T-cell (primary cell): ENCODE results near the gene DIP2C. TPM values are rescaled to one million over a fixed set of nuclear protein-coding genes. Genes with fewer than 3 reads are reported as not detected.

Experiments used
- ATAC-seq, 4 experiments: fragments of 200-7000 bp in 3 of 4; fragments of 150-1000 bp in 1 of 4; cut with Tn5 transposase; replicated peaks in 1 of 4; 1 replicate in 3 of 4; 2 replicates in 1 of 4; pipeline ENCODE4 v1.10.0; 2021; ENCODE audit warnings: moderate library complexity in 3 of 4, mild to moderate bottlenecking in 2 of 4, moderate number of reproducible peaks in 1 of 4
- CTCF ChIA-PET, 2 donors: fragments of 300-600 bp; sonication (Branson Sonifier 250); formaldehyde crosslinking; loops; one replicate each; lab custom pipeline; 2022; ENCODE audit warnings: antibody characterized with exemption in 2 of 2; lab: Charles Lee
- POLR2A ChIA-PET, 2 donors: fragments of 300-600 bp; sonication (Branson Sonifier 250); formaldehyde crosslinking; loops; one replicate each; lab custom pipeline; 2022; ENCODE audit warnings: antibody characterized with exemption in 2 of 2; lab: Charles Lee
- DNase-seq, 35 experiments: peaks; one replicate each; pipeline versions ENCODE4 v3.0.0 to v3.0.0-alpha.2; 2013 to 2023
- H3K27ac ChIP-seq: one replicate; pipeline ENCODE4 v1.5.1; 2013; ENCODE audit warnings: low read length
- H3K27me3 ChIP-seq, 2 experiments: replicated peaks in 1 of 2; 1 replicate in 1 of 2; 2 replicates in 1 of 2; pipeline versions ENCODE4 v1.6.1 to v1.7.0; 2013; ENCODE audit warnings: low read length in 1 of 2, mixed read lengths in 1 of 2; ENCODE audit not compliant: control insufficient read depth in 2 of 2, insufficient read depth in 2 of 2; ENCODE audit errors: extremely low read depth in 1 of 2
- H3K36me3 ChIP-seq, 2 donors: 1 replicate in 1 of 2; 2 replicates in 1 of 2; pipeline versions ENCODE4 v1.6.1 to v1.7.0; 2013; ENCODE audit warnings: low read length in 1 of 2; ENCODE audit not compliant: control insufficient read depth in 2 of 2, insufficient read depth in 1 of 2; ENCODE audit errors: extremely low read depth in 1 of 2
- H3K4me1 ChIP-seq, 2 experiments: 1 replicate in 1 of 2; 2 replicates in 1 of 2; pipeline versions ENCODE4 v1.6.1 to v1.7.0; 2013; ENCODE audit warnings: low read length in 2 of 2, mixed read lengths in 1 of 2; ENCODE audit not compliant: insufficient read depth in 2 of 2, control insufficient read depth in 1 of 2; ENCODE audit errors: extremely low read depth in 1 of 2
- H3K4me3 ChIP-seq, 2 donors: 1 replicate in 1 of 2; 2 replicates in 1 of 2; pipeline versions ENCODE4 v1.5.1 to v1.7.0; 2013; ENCODE audit warnings: mild to moderate bottlenecking in 2 of 2, low read length in 1 of 2, moderate library complexity in 1 of 2; ENCODE audit not compliant: control insufficient read depth in 1 of 2; ENCODE audit errors: extremely low read depth in 1 of 2
- H3K9me3 ChIP-seq: 2 replicates; pipeline ENCODE4 v1.7.0; 2013
- H3K27ac Mint-ChIP-seq, 2 donors: one replicate each; pipeline ENCODE4 v1.8.0; 2020 to 2021; ENCODE audit warnings: mild to moderate bottlenecking in 2 of 2, mixed read lengths in 2 of 2
- H3K27me3 Mint-ChIP-seq, 2 donors: one replicate each; pipeline ENCODE4 v1.8.0; 2021 to 2022; ENCODE audit warnings: mixed read lengths in 2 of 2
- H3K36me3 Mint-ChIP-seq: one replicate; pipeline ENCODE4 v1.8.0; 2021; ENCODE audit warnings: mixed read lengths
- H3K4me1 Mint-ChIP-seq, 3 donors: one replicate each; pipeline ENCODE4 v1.8.0; 2020 to 2022; ENCODE audit warnings: mixed read lengths in 3 of 3, mild to moderate bottlenecking in 1 of 3
- H3K4me3 Mint-ChIP-seq, 3 donors: one replicate each; pipeline ENCODE4 v1.8.0; 2020 to 2022; ENCODE audit warnings: mild to moderate bottlenecking in 3 of 3, mixed read lengths in 3 of 3, moderate library complexity in 3 of 3
- H3K9me3 Mint-ChIP-seq, 3 donors: one replicate each; pipeline ENCODE4 v1.8.0; 2020 to 2022; ENCODE audit warnings: mixed read lengths in 3 of 3
- WGBS: methylation state at CpG from one replicate; pipeline ENCODE4 v1.1.5; 2013; ENCODE audit warnings: missing lambda C conversion rate; ENCODE audit not compliant: insufficient coverage; 5-methylcytosine and 5-hydroxymethylcytosine counted together
- total RNA-seq, 35 experiments: library from RNA in 6 of 35; stranded (reverse) in 6 of 35; fragments of 120-200 nt in 1 of 35; gene quantifications; one replicate each; pipeline versions ENCODE4 v1.2.1 to v1.2.4 and lab custom pipeline; 2013 to 2026

DIP2C gene
- total RNA-seq, 5 donors from 2014 or later (not counting 1 experiment from before 2014, with no cell fraction given): 2.7 to 7.4 (median 4.5) TPM

DNA sequence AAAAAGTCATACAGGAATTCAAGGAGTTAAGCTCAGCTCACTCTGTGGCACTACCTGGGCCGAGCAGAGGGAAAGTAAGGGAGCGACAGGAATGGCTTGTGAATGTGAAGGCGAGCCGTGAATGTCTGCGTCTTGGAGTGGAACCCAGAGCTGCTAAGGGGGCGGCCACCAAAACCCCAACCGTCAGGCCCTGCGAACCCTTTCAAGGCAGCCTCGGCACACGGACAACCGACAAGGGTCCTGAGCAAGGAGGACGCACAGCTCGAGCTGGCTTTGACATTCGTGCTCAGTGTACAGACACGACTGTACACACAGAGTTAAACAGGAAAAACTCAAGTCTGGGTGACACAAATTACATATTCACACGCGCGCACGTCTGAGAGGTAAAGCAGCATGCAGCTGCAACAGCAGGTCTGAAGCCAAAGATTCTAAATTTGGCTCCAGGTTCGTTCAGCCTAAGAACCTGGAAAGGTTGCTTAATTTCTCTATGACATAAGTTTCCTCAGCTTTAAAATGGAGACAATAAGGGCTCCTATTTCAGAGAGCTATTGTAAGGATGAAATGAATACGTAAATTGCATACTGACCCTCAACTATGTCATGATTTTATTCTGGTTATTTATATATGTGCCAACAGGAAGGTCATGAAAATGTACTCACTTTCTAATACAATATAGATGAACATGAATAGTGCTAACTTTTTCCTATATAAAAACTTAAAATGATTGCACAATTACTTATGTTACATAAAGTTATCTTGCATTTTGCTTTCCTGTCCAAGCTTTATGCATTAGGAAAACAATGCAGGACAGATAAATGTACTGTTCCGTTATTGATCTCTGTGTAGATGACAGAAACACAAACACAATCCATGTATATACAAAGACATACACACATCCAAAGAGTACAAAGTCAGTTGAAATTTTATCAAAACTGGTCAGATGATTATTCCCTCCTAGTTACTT is 361.3 kb downstream of the DIP2C start:
- H3K27ac Mint-ChIP-seq: no peak overlapping the region
- 95% methylated on average over 19 of the region's 22 CpGs for WGBS
- CTCF ChIA-PET: no interaction called here

GRCh38 chr10:326894-327635 is 362.4 kb downstream of the DIP2C start:
- CTCF ChIA-PET: no interaction called here
- Histone ChIP-seq H3K27ac (no peak overlapping the region), H3K36me3 (no peaks in the 10 kb centered on the region), H3K9me3 (no peaks in the 10 kb centered on the region), H3K4me3 (no peak overlapping the region), H3K27me3 (no peaks in the 10 kb centered on the region), H3K4me1 (peaks cover 5 to 26% of the 10 kb centered on the region in 2 experiments)
- no peak overlapping the region for H3K4me3 Mint-ChIP-seq
- no peak for ATAC-seq
- WGBS: 96% methylated on average over 26 of the region's 29 CpGs
- H3K36me3 Mint-ChIP-seq: peaks cover 12% of the 10 kb centered on the region
- no peaks in the 10 kb centered on the region for H3K9me3 Mint-ChIP-seq
- H3K27ac Mint-ChIP-seq: no peak overlapping the region
- POLR2A ChIA-PET: no interaction called here
- DNase-seq: no peak
- H3K4me1 Mint-ChIP-seq: peaks cover 30 to 43% (median 34%) of the 10 kb centered on the region in 3 donors
- no peaks in the 10 kb centered on the region for H3K27me3 Mint-ChIP-seq

More for the DNA sequence above, 361.3 kb downstream of the DIP2C start:
- Mint-ChIP-seq H3K4me1 (peaks cover 41 to 54% (median 45%) of the 10 kb centered on the region in 3 donors), H3K36me3 (peaks cover 12% of the 10 kb centered on the region), H3K9me3 (no peaks in the 10 kb centered on the region), H3K4me3 (peak overlapping the region in 1 of 3 donors; percentile 68), H3K27me3 (no peaks in the 10 kb centered on the region)
- no peaks in the 10 kb centered on the region for H3K27me3 ChIP-seq
- no peak for ATAC-seq
- no peak overlapping the region for H3K4me3 ChIP-seq
- H3K27ac ChIP-seq: no peak overlapping the region
- POLR2A ChIA-PET: no interaction called here
- no peaks in the 10 kb centered on the region for H3K9me3 ChIP-seq
- peaks cover 15 to 34% of the 10 kb centered on the region in 2 experiments for H3K4me1 ChIP-seq
- no peak for DNase-seq
- no peaks in the 10 kb centered on the region for H3K36me3 ChIP-seq

DNA sequence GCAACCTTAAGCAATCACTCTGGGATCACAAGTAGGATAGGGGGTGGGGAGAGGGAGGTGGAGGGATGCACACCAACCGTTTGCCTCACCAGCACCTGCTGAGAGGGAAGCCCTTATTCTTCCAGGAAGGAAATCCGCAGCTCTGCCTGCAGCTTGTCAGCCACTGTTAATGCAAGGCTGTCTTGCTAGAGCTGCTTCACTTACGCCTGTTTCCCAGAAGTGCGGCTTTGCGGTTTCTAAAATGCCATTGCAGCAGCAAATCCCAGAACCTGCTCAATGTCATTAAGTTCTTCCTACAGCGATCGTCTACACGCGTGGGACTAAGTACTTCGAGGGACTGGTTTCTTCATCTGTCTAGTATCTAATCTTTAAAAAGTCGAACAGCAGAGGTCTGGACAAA is 363.1 kb downstream of the DIP2C start:
- POLR2A ChIA-PET: no interaction called here
- Mint-ChIP-seq H3K9me3 (no peaks in the 10 kb centered on the region), H3K36me3 (peaks cover 12% of the 10 kb centered on the region), H3K27me3 (no peaks in the 10 kb centered on the region), H3K4me1 (peaks cover 27 to 38% (median 29%) of the 10 kb centered on the region in 3 donors), H3K27ac (no peak overlapping the region), H3K4me3 (no peak overlapping the region)
- CTCF ChIA-PET: no interaction called here
- no peaks in the 10 kb centered on the region for H3K27me3 ChIP-seq
- peaks cover 5 to 23% of the 10 kb centered on the region in 2 experiments for H3K4me1 ChIP-seq
- H3K36me3 ChIP-seq: no peaks in the 10 kb centered on the region
- no peak overlapping the region for H3K27ac ChIP-seq
- no peak for ATAC-seq
- no peak for DNase-seq
- WGBS: 91% methylated on average over 5 of the region's 11 CpGs
- H3K9me3 ChIP-seq: no peaks in the 10 kb centered on the region
- H3K4me3 ChIP-seq: no peak overlapping the region

DNA sequence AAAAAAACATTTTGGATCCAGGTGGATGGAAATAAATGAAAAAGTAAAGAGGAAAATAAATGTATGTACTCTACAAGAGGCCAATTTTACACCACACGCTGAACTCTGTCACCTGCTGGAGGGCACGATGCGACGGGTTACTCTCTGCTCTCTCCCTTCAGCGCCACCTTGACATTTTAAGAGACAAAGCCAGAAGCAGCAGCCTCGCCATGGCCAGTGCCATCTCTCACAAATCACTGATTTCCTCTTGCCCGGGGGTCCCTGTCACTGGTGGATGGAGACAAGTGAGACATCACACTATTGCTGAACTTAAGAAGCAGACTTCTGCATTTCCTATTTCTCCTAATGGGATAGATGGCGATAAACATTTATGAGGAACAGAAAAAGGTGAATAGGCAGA is 364.2 kb downstream of the DIP2C start:
- no peaks in the 10 kb centered on the region for H3K9me3 Mint-ChIP-seq
- no peak for DNase-seq
- no peak overlapping the region for H3K4me3 ChIP-seq
- WGBS: no CpG with 5 or more reads among the region's 8 CpGs
- no peaks in the 10 kb centered on the region for H3K36me3 ChIP-seq
- no peaks in the 10 kb centered on the region for H3K9me3 ChIP-seq
- no peak for ATAC-seq
- no peaks in the 10 kb centered on the region for H3K27me3 ChIP-seq
- peaks cover 5 to 23% of the 10 kb centered on the region in 2 experiments for H3K4me1 ChIP-seq
- CTCF ChIA-PET: no interaction called here
- no peak overlapping the region for H3K4me3 Mint-ChIP-seq
- no peak overlapping the region for H3K27ac Mint-ChIP-seq
- POLR2A ChIA-PET: no interaction called here
- H3K36me3 Mint-ChIP-seq: peaks cover 16% of the 10 kb centered on the region
- no peak overlapping the region for H3K27ac ChIP-seq
- peaks cover 25 to 34% (median 27%) of the 10 kb centered on the region in 3 donors for H3K4me1 Mint-ChIP-seq
- no peaks in the 10 kb centered on the region for H3K27me3 Mint-ChIP-seq

GRCh38 chr10:324593-324992 is 364.9 kb downstream of the DIP2C start:
- WGBS: 69% methylated on average over 15 of the region's 15 CpGs
- Mint-ChIP-seq H3K4me3 (peak overlapping the region in 2 of 3 donors; percentile 74), H3K4me1 (peaks cover 19 to 29% (median 22%) of the 10 kb centered on the region in 3 donors), H3K27ac (peak overlapping the region; percentile 26 to 29), H3K9me3 (no peaks in the 10 kb centered on the region), H3K36me3 (peaks cover 16% of the 10 kb centered on the region), H3K27me3 (no peaks in the 10 kb centered on the region)
- peak in 1 of 35 experiments; percentile 31 for DNase-seq
- H3K27ac ChIP-seq: no peak overlapping the region
- ATAC-seq: no peak
- H3K9me3 ChIP-seq: no peaks in the 10 kb centered on the region
- ChIA-PET CTCF (no interaction called here), POLR2A (no interaction called here)
- no peaks in the 10 kb centered on the region for H3K27me3 ChIP-seq
- H3K4me3 ChIP-seq: no peak overlapping the region
- H3K4me1 ChIP-seq: peaks cover under 1 to 19% of the 10 kb centered on the region in 2 experiments
- H3K36me3 ChIP-seq: no peaks in the 10 kb centered on the region

- Histone ChIP-seq H3K36me3 (no peaks in the 10 kb centered on the region), H3K27ac (peak overlapping the region; percentile 1), H3K4me3 (peak overlapping the region in 1 of 2 donors; percentile 25), H3K27me3 (no peaks in the 10 kb centered on the region), H3K9me3 (no peaks in the 10 kb centered on the region), H3K4me1 (peaks cover 0 to 15% of the 10 kb centered on the region in 2 experiments)
- 20% methylated on average over 10 of the region's 15 CpGs for WGBS
- CTCF ChIA-PET: no interaction called here
- peaks cover 16% of the 10 kb centered on the region for H3K36me3 Mint-ChIP-seq
- H3K9me3 Mint-ChIP-seq: no peaks in the 10 kb centered on the region
- ATAC-seq (peak; percentile 66 to 99 (median 82)), DNase-seq (peak in 28 of 35 experiments; percentile 7 to 64 (median 26))
- H3K27ac Mint-ChIP-seq: peak overlapping the region; percentile 26 to 29
- H3K4me3 Mint-ChIP-seq: peak overlapping the region; percentile 2 to 74 (median 74)
- POLR2A ChIA-PET: no interaction called here
- peaks cover 11 to 22% (median 14%) of the 10 kb centered on the region in 3 donors for H3K4me1 Mint-ChIP-seq
- H3K27me3 Mint-ChIP-seq: no peaks in the 10 kb centered on the region
These were observed 365.7 kb downstream of the DIP2C start for GRCh38 chr10:323651-324293.
